Gastroesophageal sphincter (tissue), 3 donors: ENCODE results near the gene ZNF516.

ENCODE experiments used
- CTCF ChIP-seq, 4 experiments: fragments of 200-600 bp in 2 of 4; fragments of 450-650 bp in 2 of 4; sonication (generic) in 1 of 4; IDR thresholded peaks; one replicate each; pipeline ENCODE4 v1.5.1; 2017 to 2019; ENCODE audit warnings: antibody characterized with exemption in 4 of 4, mild to moderate bottlenecking in 2 of 4, moderate library complexity in 2 of 4
- POLR2A ChIP-seq, 2 donors: fragments of 450-650 bp; IDR thresholded peaks; one replicate each; pipeline ENCODE4 v1.6.1; 2017; ENCODE audit warnings: antibody characterized with exemption in 2 of 2, mild to moderate bottlenecking in 2 of 2, moderate library complexity in 1 of 2
- POLR2AphosphoS5 ChIP-seq: sonication (generic); formaldehyde crosslinking; IDR thresholded peaks from one replicate; pipeline ENCODE4 v1.6.1; 2017; ENCODE audit warnings: antibody characterized with exemption

DNA sequence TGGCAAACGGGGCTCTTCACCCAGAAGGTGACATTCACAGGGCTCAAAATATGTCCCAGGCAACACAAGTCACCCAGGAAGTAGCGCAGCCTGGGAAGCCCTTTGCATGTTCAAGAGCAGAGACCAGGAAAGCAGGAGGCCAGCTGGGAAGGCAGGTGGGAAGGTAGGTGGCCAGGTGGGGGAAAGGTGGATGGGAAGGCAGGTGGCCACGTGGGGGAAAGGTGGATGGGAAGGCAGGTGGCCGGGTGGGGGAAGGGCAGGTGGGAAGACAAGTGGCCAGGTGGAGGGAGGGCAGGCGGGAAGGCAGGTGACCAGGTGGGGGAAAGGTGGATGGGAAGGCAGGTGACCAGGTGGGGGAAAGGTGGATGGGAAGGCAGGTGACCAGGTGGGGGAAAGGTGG is 102.7 kb downstream of the ZNF516 start:
- TF ChIP-seq CTCF (IDR thresholded peaks at IDR 0.05) = no peak
- no peak for TF ChIP-seq POLR2AphosphoS5
- TF ChIP-seq POLR2A (IDR thresholded peaks at IDR 0.05) = no peak
